ENCODE measurements around the gene TPST1.

DNA sequence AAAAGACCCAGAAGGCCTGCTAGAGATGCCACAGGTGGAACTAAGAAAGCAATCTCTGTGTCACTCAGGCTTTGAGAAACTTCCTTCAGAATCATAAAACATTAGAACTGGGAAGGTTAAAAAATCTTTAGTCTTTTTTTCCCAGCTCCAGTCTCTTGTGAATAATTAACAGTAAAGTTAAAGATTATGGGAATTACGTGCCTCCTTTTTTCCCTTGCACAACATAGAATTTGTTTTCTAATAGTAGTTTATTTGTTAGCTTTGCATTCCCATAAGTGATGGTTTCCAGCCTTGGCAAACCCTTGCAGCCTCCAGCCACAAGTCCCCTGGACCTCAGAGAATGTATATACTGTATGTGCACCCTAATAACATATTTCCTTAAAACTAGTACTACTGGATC is 128.3 kb downstream of the TPST1 start:
- TF ChIP-seq, protein P1, sequence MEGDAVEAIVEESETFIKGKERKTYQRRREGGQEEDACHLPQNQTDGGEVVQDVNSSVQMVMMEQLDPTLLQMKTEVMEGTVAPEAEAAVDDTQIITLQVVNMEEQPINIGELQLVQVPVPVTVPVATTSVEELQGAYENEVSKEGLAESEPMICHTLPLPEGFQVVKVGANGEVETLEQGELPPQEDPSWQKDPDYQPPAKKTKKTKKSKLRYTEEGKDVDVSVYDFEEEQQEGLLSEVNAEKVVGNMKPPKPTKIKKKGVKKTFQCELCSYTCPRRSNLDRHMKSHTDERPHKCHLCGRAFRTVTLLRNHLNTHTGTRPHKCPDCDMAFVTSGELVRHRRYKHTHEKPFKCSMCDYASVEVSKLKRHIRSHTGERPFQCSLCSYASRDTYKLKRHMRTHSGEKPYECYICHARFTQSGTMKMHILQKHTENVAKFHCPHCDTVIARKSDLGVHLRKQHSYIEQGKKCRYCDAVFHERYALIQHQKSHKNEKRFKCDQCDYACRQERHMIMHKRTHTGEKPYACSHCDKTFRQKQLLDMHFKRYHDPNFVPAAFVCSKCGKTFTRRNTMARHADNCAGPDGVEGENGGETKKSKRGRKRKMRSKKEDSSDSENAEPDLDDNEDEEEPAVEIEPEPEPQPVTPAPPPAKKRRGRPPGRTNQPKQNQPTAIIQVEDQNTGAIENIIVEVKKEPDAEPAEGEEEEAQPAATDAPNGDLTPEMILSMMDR (IDR thresholded peaks at IDR 0.05): no peak
- TF ChIP-seq EP300 (IDR thresholded peaks at IDR 0.05): no peak
